LHCN-M2 (cell line): ENCODE results near the gene SLC22A23. TPM values are rescaled to one million over a fixed set of nuclear protein-coding genes. Genes with fewer than 3 reads are reported as not detected.

Source experiments
- DNase-seq: peaks from one replicate; pipeline ENCODE4 v3.0.0-alpha.2; 2012; ENCODE audit warnings: low read depth
- total RNA-seq: library from RNA; depleted of rRNA; stranded (reverse); fragments of >200 nt; gene quantifications from 2 replicates; pipeline ENCODE4 v1.2.3, GENCODE V29; 2014

The SLC22A23 gene
- total RNA-seq, 1 experiment from 2014 or later: 1.6 TPM

DNA sequence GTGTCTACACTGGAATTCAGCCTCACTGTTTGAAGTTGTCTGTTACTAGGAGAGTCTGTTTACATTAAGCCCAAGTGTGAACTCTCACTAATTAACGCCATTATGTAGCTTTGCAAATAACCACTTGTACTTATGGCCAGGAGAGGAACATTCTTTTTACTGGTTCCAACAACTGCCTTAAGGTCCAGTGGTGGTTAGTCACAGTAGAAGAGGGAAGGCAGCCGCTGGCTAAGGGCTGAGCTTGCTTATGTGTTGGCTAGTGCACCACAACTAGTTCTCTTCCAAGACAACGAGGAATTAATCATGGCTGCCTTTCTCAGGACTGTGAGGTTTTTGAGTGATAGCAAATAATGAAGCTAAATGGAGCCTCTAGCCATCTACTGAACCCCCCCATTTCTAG is 14.9 kb upstream of the SLC22A23 start:
- DNase-seq: peak; percentile 23

DNA sequence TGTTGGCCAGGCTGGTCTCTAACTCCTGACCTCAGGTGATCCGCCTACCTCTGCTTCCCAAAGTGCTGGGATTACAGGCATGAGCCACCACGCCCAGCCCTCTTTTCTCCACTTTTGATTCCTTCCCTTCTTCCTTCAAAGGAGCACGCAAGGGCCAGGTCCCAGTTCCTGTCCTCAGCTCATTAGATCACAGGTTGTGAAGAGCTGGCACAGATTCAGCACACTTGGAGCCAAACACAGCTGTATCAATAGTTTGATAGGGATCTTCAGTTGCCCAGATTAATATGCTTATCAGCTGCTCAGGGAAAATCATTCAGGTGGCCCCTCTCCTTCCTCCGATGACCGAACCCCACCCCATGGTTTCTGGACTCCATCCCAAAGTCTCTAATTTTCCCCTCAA is 14.4 kb upstream of the SLC22A23 start:
- DNase-seq: no peak

DNA sequence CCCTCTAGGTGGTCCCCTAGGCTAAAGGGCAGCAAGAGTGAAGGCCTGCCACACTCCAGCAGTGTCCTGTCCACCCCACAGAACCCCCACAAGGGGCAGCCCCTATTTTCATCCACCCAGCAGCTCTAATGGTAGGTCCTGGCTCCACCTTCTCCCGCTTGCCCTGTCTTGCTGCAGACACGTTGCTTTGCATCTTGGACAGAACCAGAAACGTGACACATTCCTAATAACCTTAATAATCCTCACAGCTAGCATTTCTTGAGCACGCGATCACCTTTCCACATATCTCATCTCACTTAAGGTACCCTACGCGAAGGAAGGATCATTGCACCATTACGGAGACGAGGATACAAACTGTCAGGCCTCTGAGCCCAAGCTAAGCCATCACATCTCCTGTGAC is 11.7 kb upstream of the SLC22A23 start:
- no peak for DNase-seq

DNA sequence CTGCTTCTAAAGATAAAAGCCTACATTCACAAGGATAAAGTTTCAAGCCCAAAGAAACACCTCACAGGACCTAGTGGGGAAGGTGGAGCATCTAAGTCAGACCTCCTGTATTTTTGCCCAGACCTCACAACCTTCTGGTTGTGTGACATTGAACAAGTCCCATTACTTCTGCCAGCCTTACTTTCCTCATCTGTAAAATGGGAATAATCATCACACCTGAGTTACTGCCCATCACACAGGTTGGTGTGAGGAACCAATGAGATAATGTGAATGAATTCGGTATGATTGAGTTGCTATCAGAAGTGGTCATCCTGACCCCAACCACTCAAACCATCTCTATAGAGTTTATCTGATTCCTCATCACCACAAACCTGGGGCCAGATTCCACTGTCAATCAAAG is 11.1 kb upstream of the SLC22A23 start:
- DNase-seq: no peak

DNA sequence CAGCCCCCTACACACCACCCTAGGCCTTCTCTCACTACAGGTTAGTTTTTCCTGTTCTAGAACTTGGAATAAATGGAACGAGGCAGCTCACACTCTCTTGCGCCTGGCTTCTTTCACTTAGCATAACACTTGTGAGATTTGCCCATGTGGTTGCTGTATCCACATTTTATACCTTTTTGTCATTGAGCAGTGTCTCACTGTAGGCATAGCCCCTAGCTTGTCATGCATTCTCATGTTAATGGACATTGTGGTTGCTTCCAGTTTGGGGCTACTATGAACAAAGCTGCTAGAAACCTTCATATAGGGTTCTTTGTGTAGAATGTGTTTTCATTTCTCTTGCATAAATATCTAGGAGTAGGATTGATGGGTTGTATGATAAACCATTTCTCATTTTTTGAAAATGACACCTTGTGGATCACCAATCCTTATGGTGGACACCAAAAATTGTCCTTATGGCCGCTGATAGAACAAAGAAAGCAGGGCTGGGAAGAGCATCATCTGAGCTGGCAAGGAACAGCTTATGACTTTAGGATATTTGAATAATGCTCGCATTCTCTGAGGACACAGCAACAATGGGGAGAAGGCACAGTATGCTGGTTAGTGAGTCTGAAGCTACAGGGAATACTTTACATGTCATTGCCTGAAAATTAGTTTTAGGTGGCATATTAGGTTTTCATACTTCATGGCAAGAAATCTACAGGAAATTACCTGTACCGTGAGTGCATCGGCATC is 9.8 kb upstream of the SLC22A23 start:
- DNase-seq: no peak

DNA sequence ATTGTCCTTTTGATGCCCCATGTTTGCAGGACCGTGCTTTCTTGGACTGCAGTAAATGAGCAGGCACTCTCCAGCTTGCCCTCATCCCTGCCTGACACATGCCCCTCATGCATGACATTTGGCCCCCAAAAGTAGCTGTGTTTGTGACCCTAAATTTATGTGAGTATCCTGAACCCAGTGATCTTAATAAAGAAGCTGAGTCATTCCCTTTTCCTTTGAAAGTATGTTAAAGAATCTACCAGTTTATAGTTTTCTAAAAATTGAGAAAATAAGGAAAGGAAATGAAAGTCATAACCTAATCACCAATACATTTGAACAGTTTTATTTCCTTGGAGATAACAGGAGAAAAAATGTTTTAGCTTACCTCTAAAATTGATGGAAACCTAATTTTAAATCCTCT is 3.4 kb upstream of the SLC22A23 start:
- DNase-seq: no peak

DNA sequence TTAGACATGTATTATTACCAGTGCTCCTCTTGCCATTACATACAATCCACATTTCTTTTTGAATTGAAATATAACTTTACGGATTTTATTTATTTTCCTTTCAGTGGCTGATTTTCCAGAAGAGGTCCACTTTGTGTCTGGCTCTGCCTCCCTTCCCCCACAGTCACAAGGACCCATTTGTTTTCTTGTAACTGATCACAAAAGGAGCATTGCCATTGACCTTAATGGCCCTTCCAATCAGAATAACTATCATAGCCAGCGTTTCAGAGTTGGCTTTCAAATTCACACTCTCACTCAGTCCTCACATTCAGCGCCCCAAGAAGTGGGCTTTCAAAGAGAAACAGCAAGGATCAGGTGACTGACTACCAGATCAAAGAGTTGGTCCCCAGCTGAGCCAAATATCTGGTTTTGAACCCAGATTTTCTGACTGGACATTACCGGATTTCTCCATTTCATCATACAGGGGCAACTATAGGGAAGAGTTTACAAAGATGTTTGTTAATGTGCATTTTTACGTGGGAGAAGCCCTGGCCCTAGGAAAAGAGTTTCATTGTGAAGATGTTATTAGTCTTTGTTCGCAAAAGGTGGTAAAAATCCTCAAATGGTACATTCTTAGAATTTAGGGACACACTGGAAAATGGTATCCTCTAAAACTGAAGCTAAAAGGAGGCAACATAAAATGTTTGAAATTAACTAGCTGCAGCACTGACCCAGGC is 2.0 kb upstream of the SLC22A23 start:
- no peak for DNase-seq

DNA sequence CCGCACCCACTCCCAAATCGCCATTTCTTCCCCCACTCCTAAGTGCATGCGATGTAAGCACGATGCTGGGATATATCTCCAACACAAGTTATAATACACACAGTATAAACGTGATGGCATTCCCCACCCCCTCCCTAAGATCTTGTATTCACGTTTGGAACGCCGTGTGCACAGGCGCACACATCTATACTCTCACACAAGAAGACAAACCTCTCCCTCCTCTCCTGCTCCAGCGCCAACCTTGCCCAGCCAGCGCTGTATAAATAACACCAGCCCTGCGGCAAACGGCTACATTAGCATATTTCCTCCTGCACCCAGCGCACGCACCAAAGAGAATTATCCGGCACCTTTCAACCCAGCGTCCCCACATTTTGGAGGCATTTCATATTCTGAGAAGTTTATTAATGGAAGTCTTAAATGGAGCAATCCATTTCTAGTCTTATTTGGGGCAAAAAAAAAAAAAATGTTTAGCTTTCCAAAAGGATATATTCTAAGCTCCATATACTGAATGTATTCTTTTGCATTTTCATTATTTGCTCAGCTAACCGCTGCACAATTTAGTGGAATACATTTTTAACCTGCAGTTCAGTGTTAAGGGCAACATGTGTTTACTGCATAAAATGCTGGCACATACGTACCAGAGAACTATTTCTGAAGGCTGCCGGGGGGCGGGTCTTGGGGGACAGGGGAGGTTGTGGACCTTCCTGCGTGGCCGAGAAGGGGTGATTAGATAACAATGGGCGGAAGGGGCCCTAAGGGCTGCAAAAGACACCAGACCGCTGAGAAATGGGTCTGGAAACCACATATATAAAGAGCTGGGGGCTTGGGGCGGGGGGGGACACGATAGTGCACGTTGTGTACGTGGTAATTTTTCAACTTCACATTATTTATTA is 1.1 kb upstream of the SLC22A23 start:
- no peak for DNase-seq

DNA sequence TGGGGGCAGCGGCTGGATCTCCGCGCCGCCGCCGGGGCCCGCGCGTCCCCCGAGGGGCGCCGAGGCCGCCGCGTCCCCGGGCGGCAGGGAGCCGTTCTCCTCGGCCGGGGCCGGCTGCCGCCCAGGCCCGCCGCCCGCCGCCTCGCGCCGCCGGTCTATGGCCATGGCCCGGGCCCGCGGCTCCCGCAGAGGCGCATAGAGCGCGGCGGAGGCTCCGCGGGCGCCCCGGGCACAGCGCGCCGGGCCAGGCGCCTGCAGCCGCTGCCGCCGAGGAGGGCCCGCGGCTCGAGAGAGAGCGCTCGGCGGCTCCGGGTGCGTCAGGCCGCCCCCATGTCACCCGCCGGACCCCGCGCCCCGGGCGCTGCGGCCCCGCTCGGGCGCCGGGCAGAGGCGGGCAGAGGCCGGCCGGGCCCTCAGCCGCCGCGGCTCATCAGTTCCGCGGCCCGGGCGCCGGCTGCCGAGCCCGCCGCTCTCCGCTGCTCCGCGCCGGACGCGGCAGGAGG is 404 bp downstream of the SLC22A23 start:
- DNase-seq: no peak

DNA sequence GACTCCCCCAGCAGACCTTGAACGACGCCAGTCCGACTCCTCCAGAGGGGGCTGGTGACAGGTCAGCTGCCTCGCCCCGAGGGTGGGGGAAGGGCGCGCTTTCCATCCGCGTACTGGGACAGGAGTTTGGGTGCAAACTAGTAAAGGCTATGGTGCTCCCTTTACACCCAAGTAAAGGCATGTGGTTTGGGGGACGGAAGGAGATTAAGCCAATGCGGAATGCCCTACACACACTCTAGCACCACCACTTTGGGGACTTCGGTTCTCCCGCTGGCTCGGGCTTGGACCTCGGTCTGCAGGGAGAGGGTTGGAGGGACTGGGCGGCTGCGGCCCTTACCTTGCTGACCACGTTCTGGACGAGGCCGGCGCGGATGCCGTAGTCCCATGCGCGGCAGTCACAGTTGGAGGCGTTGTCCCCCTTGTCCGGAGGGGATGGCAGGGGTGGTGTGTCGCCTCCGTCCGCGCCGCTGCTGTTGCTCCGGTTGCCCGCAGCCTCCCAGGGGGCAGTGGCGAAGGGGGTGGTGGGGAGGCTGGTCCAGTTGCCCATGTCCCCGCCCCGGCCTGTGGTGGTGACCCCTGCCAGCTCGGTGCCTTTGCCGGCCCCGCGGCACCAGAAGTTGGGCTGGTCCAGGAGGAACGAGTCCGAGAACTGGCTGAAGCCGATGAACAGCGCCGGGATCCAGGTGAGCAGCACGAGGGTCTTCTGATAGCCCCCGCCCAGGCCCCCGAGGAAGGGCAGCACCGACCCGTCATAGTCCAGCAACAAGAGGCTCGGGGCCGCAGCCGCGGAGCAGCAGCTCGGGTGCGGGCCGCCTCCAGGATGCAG is 1.1 kb downstream of the SLC22A23 start:
- no peak for DNase-seq

DNA sequence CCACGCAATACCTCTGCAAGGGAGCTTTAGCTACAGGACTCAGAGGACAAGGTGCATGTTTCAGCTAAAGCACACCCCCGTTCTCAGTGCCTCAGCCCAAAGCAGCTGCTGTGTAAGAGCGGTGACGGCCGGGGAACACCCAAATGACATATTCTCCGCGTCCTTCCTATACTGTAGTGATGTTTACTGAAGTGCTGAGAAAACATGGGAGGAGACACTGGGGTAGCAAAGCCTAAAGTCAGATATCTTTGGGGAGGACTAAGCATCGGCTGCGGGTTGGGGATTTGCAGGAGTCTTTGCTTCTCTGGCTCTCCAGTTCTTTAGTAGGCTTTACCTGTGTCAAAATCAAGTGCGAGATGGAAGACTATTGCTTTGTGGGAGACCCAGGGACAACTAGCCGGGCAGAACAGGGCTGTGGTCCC is 1.7 kb downstream of the SLC22A23 start:
- no peak for DNase-seq

DNA sequence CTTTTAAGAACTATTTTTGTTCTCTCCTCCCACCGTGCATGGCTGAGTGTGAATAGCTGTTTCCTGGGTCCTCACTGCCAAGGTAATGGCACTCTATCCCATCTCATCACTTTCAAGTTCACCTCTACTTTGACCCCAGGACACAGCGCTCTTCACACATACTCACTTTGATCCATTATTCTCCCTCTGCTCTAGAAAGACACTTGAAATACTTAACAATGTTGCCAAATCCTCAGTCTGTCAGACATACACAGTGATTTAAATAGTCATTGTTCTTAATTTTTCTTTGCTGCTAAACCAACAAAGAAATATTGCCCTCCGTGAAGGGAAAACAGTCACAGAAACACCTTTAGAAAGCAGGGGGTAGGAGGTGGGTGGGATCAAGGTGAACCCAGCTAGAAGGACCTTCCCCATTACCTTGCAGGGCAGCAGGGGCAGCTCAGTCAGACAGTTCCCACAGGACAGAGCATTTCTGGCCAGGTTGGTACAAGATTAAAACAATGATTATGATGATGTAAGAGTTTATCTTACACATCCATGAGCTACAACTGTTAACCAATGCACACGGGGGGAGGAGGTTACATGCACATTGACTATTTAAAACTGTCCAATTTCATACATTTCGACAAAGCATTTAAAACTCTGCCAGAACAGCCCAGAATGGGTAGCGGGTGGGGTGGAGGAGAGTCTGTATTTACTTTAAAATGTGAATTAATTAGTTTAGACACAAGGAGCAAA is 2.4 kb downstream of the SLC22A23 start:
- no peak for DNase-seq

DNA sequence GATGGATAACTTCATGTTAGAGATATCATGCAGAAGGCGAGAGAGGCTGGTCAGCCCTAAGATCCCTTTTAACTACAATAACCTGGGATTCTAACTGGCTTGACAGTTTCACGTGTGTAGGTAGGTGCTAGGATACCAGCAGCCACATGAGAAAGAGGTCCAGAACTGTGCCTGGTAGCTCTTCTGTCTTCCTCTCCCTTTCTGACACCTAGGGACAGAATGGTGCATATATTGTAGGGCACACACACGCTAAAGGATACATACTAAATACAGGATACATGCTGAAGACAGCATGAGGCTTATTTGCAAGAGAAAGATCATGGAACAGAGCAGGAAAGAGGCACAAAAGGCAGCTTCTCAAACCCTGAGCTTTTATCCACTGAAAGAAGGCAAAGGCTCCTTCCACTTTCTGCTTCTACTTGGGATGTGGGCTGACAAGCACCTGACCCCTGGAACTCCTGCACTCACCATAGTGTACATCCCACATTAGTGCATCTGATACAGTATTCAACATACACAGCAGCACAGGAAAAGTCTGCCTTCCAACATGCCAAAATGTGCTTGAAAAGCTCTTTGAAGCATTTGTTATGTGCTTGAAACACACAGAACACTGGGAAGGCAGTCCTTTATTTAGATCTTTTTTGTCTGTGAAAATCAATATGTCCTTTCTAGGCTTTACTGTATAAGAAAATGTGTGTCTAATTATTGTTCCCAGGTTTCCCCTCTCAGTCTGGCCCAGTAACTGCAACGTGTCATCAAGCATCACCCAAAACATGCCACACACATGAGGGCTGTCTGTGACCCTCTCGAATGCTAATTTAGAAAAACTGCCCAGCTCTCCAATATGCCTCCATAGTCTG is 3.2 kb downstream of the SLC22A23 start:
- DNase-seq: no peak

DNA sequence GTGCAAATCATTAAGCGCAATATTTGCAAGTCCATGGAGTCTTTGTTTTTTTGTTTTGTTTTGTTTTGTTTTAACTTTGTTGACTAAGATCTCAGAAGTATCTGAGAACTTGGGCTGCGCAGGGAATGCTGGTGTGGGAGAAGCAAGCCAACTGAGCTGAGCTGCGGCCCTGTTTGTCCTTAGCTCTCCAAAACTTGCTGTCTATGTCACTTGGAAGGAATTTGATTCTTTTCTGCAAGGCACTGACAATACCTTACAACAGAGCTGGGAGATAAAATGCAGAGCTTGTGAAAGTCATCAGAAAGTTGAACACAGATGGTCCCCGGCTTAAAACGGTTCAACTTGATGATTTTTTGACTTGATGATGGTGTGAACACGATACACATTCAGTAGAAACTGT is 5.4 kb downstream of the SLC22A23 start:
- DNase-seq: no peak

DNA sequence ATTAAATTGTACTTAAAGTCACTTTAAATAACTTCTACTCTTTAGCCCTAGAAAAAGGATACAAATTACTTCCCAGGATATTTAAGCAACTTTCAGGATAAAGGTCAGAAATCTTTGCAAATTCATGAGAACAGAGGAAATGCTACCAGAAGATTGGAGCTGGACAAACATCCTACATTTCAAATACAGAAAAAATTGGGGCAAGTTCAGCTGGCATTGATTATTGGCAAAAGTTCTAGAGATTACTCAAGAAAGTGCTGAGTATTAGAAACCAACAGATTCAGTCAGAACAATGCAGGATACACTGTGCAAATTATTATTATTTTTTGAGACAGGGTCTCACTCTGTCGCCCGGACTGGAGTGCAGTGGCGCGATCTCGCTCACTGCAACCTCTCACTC is 6.0 kb downstream of the SLC22A23 start:
- no peak for DNase-seq

DNA sequence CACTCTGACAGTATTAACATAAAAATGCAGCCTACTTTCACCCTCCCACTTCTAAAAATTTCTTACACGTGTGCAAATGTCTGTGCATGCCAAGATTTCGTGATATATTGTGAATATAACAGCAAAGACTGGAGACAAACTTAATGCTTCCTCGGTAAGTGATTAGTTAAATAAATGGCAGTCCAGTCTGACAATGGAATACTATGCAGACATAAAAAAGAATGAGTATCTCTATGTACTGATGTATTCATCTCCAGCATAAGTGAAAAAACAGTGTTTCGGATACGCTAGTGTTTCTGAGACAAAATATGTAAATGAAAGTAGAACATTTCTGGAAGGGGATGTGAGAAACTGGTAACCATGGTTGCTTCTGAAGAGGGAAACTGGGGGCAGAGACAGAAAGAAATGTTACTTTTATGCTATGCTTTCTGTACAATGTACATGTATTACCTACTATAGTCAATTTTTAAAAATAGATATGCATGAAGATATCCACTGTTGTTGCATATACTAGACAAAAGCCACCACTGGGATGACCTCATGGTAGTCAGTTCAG is 7.0 kb downstream of the SLC22A23 start:
- DNase-seq: no peak

DNA sequence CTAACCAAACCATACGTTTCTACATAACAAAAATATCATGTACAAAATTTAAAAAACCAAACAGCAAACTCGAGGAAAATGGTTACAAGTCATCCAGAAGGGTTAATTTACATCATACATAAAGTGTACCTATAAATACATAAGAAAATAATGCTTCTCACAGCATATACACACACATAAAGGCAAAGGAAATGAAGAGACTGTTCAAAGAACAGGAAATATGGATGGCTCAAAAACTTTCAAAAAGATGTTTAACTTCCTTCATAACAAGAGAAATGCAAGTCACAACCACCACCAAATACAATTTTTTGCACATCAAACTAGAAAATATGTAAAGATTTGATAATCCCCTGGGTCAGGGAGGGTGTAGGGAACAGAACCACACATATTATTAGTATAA is 7.5 kb downstream of the SLC22A23 start:
- DNase-seq: no peak

DNA sequence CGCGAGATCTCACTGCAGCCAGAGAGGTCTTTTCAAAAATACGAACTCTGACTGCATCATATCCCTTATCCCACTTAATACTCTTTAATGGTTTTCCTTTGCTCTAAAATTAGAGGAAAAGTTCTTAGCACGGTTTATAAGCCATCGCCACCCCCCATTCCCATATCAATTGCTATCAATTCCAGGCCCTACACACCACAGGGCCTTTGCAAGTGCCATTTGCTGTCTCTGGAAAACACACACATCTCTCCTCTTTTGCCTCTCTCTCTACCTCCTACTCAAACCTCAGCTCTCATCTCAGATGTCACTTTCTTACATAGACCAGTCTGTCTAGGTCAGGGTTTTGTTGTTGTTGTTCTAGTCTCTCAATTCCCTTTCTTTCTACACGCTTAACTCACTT is 9.8 kb downstream of the SLC22A23 start:
- DNase-seq: no peak

DNA sequence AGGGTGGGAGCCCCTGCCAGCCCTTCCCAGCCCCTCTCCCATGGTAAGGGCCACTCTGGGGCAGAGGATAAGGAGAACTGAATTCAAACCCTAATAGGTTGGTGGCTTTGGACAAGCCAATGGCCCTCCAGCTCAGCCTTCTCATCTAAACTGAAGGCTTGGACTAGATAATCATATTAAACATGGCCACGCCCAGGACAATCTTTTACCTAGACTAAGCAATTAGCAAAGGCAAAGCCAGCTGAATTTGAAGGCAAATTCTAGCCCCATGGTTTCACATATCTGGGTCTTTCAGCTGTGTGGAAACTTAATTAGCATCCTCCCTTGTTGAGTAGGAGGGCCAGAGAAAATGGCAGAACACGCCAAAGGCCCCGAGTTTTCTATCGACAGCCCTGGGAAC is 10.7 kb downstream of the SLC22A23 start:
- DNase-seq: no peak
